Eye (tissue), 1 donor: ENCODE results near the gene ALK.

Experiments
- DNase-seq: peaks from one replicate; pipeline ENCODE4 v3.0.0-alpha.2; 2015

The ALK gene

GRCh38 chr2:29305762-29306161 lies 615.6 kb downstream of the ALK start:
- no peak for DNase-seq

- DNase-seq, result no peak
Measured at GRCh38 chr2:29304399-29305060, 616.9 kb downstream of the ALK start.

GRCh38 chr2:29296585-29296984 lies 624.8 kb downstream of the ALK start:
- no peak for DNase-seq

GRCh38 chr2:29295845-29296244 lies 625.5 kb downstream of the ALK start:
- peak; percentile 41 for DNase-seq

GRCh38 chr2:29293830-29294438 lies 627.5 kb downstream of the ALK start:
- peak; percentile 77 for DNase-seq

- no peak for DNase-seq
Measured at GRCh38 chr2:29290293-29291047, 630.9 kb downstream of the ALK start.

GRCh38 chr2:29284671-29285070 lies 636.7 kb downstream of the ALK start:
- DNase-seq, result no peak

- no peak for DNase-seq
Measured at GRCh38 chr2:29281916-29282247, 639.5 kb downstream of the ALK start.

GRCh38 chr2:29281086-29281915 lies 640.1 kb downstream of the ALK start:
- peak; percentile 73 for DNase-seq

GRCh38 chr2:29278966-29279365 lies 642.4 kb downstream of the ALK start:
- no peak for DNase-seq

GRCh38 chr2:29276151-29276550 lies 645.2 kb downstream of the ALK start:
- DNase-seq, result no peak

- no peak for DNase-seq
Measured at GRCh38 chr2:29275186-29275585, 646.2 kb downstream of the ALK start.

- DNase-seq, result no peak
Measured at GRCh38 chr2:29273685-29274611, 647.4 kb downstream of the ALK start.

- no peak for DNase-seq
Measured at GRCh38 chr2:29273004-29273684, 648.2 kb downstream of the ALK start.

- no peak for DNase-seq
Measured at GRCh38 chr2:29272311-29272710, 649.1 kb downstream of the ALK start.

GRCh38 chr2:29270701-29271121 lies 650.7 kb downstream of the ALK start:
- no peak for DNase-seq

- no peak for DNase-seq
Measured at GRCh38 chr2:29269765-29270109, 651.6 kb downstream of the ALK start.

GRCh38 chr2:29269095-29269764 lies 652.2 kb downstream of the ALK start:
- DNase-seq, result no peak

- no peak for DNase-seq
Measured at GRCh38 chr2:29267720-29268119, 653.7 kb downstream of the ALK start.

- no peak for DNase-seq
Measured at GRCh38 chr2:29263886-29264285, 657.5 kb downstream of the ALK start.

GRCh38 chr2:29262681-29263260 lies 658.6 kb downstream of the ALK start:
- DNase-seq, result peak; percentile 69
